Transverse colon (tissue), 3 donors: ENCODE data around the gene VPS35.

ENCODE experiments used
- CTCF ChIP-seq, 5 experiments: fragments of 200-600 bp in 3 of 5; fragments of 450-650 bp in 2 of 5; sonication (generic) in 3 of 5; IDR thresholded peaks; 1 replicate in 2 of 5; 2 replicates in 3 of 5; pipeline ENCODE4 v1.5.1; 2016 to 2017; ENCODE audit warnings: antibody characterized with exemption in 5 of 5, inconsistent platforms in 3 of 5, mild to moderate bottlenecking in 2 of 5, moderate library complexity in 1 of 5
- POLR2A ChIP-seq: fragments of 450-650 bp; IDR thresholded peaks from one replicate; pipeline ENCODE4 v1.6.1; 2016; ENCODE audit warnings: antibody characterized with exemption, mild to moderate bottlenecking, moderate library complexity

DNA sequence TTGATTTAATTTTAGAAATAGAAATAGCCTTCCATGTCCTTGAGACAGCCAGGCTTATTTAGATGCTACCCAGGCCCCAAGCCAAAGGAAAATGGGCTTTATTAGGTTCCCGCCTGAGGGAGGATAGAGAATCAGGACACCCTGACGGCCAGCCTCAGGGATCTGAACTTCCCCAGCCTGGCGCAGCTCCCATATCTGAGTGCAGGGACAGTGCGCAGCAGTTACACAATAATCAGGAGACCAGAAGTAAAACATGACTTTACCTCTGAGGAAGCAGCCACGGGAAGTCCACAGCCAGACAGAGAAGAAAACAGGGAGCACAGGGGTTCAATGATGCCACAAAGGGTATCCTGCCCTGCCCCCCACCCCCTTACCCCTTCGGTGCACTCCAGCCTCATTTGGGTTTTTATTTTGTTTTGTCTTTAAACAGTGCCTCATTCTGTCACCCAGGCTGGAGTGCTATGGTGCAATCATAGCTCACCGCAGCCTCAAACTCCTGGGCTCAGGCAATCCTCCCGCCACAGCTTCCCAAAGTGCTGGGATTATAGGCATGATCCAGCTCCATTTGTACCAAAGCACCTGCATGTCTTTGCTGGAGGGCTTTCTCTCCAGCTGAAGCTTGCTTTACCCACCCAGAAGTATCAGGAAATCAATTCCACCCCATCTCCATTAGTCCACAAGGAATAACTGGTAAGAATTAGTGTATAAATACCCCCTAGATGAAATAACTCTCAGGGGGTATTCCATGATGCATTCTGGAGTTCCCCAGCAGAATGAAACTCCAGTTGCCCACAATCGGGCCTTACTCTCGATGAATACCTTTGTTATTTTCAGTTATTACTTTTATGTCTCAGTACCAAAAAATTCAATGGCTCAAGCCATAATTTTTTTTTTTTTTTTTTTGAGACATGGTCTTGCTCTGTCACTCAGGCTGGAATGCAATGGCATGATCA lies 22.4 kb upstream of the VPS35 start:
- TF ChIP-seq CTCF (IDR thresholded peaks at IDR 0.05) (no peak), POLR2A (no peak)
